K562 (cell line): ENCODE measurements around the gene VGLL4. TPM values are rescaled to one million over a fixed set of nuclear protein-coding genes. Genes with fewer than 3 reads are reported as not detected.
A peak's percentile ranks its signal among the peaks of the same experiment; 100 is the strongest.

Source experiments
- AFF4 ChIP-seq: sonication (generic); formaldehyde crosslinking; IDR thresholded peaks from 2 replicates; pipeline ENCODE4 v1.8.0; 2023; ENCODE audit warnings: mild to moderate bottlenecking, missing genetic modification reagents
- E2F3 ChIP-seq: fragments of 250-450 bp; sonication (Bioruptor Pico); IDR thresholded peaks from 2 replicates; pipeline ENCODE4 v1.4.0; 2020; ENCODE audit warnings: mild to moderate bottlenecking
- ETV5 ChIP-seq: sonication (generic); formaldehyde crosslinking; IDR thresholded peaks from 2 replicates; pipeline ENCODE4 v1.4.0; 2020; ENCODE audit warnings: low read depth, mild to moderate bottlenecking, missing genetic modification reagents
- KDM1A ChIP-seq, 2 experiments: fragments of 450-650 bp; IDR thresholded peaks; 2 replicates each; pipeline ENCODE4 v1.6.1; 2016; ENCODE audit warnings: mild to moderate bottlenecking in 2 of 2
- MEF2D ChIP-seq: conservative IDR thresholded peaks from 2 replicates; pipeline ENCODE4 v1.6.1; 2016; ENCODE audit warnings: low read depth, missing genetic modification characterization, missing compliant biosample characterization
- MLX ChIP-seq, 2 experiments: fragments of 450-650 bp in 1 of 2; sonication (generic) in 1 of 2; formaldehyde crosslinking; conservative IDR thresholded peaks; 2 replicates each; pipeline versions ENCODE4 v1.4.0 to v1.8.1; 2020 to 2022; ENCODE audit warnings: mild to moderate bottlenecking in 1 of 2, missing genetic modification reagents in 1 of 2
- RBFOX2 ChIP-seq: fragments of 200-400 bp; formaldehyde crosslinking; IDR thresholded peaks from 2 replicates; pipeline ENCODE4 v1.6.1; 2017; ENCODE audit warnings: low read depth, mild to moderate bottlenecking, low read length, moderate library complexity
- ZNF407 ChIP-seq: fragments of 450-650 bp; IDR thresholded peaks from 2 replicates; pipeline ENCODE4 v1.6.1; 2016; ENCODE audit warnings: low read depth
- polyA plus RNA-seq, 8 experiments: library from polyadenylated mRNA; depleted of rRNA in 4 of 8; stranded (reverse) in 5 of 8; unstranded in 3 of 8; fragments of >200 nt; fragmentation: Nextera tagmentation in 2 of 8; fragmentation: Illumina TruSeq in 1 of 8; extraction: Ambion mirVana in 2 of 8; extraction: Trizol in 1 of 8; gene quantifications; 2 replicates each; pipeline versions ENCODE4 v1.2.1 to v1.2.3, GENCODE V29; 2011 to 2014; ENCODE audit warnings: inconsistent platforms in 1 of 8, missing spikeins in 1 of 8
- total RNA-seq, 7 experiments: library from RNA; depleted of rRNA in 6 of 7; stranded (reverse); fragments of >200 nt in 6 of 7; fragmentation: Illumina TruSeq in 2 of 7; extraction: Trizol in 2 of 7; gene quantifications; 2 replicates each; pipeline versions ENCODE4 v1.2.1 to v1.2.3, GENCODE V29; 2011 to 2021; ENCODE audit warnings: low replicate concordance in 1 of 7

Gene VGLL4
- total and polyA plus RNA-seq, 9 of the 15 experiments (the other 6 are each of a cell fraction or from before 2014, with no cell fraction given) = 0.27 to 10.9 (median 8.6) TPM

GRCh38 chr3:11607816-11608215, 35.9 kb downstream of the VGLL4 start (continued):
- TF ChIP-seq ZNF407 (no peak), MEF2D (no peak), RBFOX2 (no peak), MLX (CRISPR knock-in tag; conservative IDR thresholded peaks at IDR 0.05) (no peak), E2F3 (CRISPR knock-in tag) (no peak), ETV5 (CRISPR knock-in tag) (no peak), KDM1A (IDR thresholded peaks at IDR 0.05) (peak; percentile 29 to 48; a peak in 3 of 4 replicates), AFF4 (CRISPR knock-in tag) (no peak)
- TF ChIP-seq, all 486 proteins: peak for 28
